Activated B cell treated with CpG ODN at 0.5 μM for 24 hours (primary cell): Measurements from ENCODE around the gene NGLY1. TPM values are rescaled to one million over a fixed set of nuclear protein-coding genes. Genes with fewer than 3 reads are reported as not detected.

Source experiments
- ATAC-seq: fragments of 200-7000 bp; cut with Tn5 transposase; one replicate; pipeline ENCODE4 v1.10.0; 2021; ENCODE audit warnings: low read depth, mild to moderate bottlenecking, moderate library complexity
- CTCF ChIA-PET: fragments of 350-600 bp; sonication (Branson Sonifier 250); formaldehyde crosslinking; loops from one replicate; lab custom pipeline; 2021; ENCODE audit warnings: antibody characterized with exemption; lab: Charles Lee
- POLR2A ChIA-PET: fragments of 350-600 bp; sonication (Branson Sonifier 250); formaldehyde crosslinking; loops from one replicate; lab custom pipeline; 2021; ENCODE audit warnings: antibody characterized with exemption; lab: Charles Lee
- DNase-seq: peaks from one replicate; pipeline ENCODE4 v3.0.0; 2022
- H3K27ac Mint-ChIP-seq: one replicate; pipeline ENCODE4 v1.8.0; 2020; ENCODE audit warnings: mixed read lengths
- H3K27me3 Mint-ChIP-seq: one replicate; pipeline ENCODE4 v1.8.0; 2021; ENCODE audit warnings: mixed read lengths
- H3K36me3 Mint-ChIP-seq: one replicate; pipeline ENCODE4 v1.8.0; 2021; ENCODE audit warnings: low read depth, mixed read lengths
- H3K4me1 Mint-ChIP-seq: one replicate; pipeline ENCODE4 v1.8.0; 2021; ENCODE audit warnings: mixed read lengths
- H3K4me3 Mint-ChIP-seq: one replicate; pipeline ENCODE4 v1.8.0; 2020; ENCODE audit warnings: mild to moderate bottlenecking, mixed read lengths
- H3K9me3 Mint-ChIP-seq: one replicate; pipeline ENCODE4 v1.8.0; 2020; ENCODE audit warnings: mixed read lengths
- CTCF ChIP-seq: fragments of 200-600 bp; IDR thresholded peaks from one replicate; pipeline ENCODE4 v1.8.0; 2022; ENCODE audit warnings: antibody characterized with exemption, mild to moderate bottlenecking
- intact Hi-C: fragments of 100-400 bp; cut with micrococcal nuclease; formaldehyde crosslinking; loops from one replicate; pipeline ENCODE4 v1.15.1; 2024
- total RNA-seq: library from RNA; stranded (reverse); gene quantifications from 2 replicates; pipeline ENCODE4 v1.2.3, GENCODE V29; 2022

NGLY1 gene
- total RNA-seq, 1 donor from 2014 or later = 127 TPM

DNA sequence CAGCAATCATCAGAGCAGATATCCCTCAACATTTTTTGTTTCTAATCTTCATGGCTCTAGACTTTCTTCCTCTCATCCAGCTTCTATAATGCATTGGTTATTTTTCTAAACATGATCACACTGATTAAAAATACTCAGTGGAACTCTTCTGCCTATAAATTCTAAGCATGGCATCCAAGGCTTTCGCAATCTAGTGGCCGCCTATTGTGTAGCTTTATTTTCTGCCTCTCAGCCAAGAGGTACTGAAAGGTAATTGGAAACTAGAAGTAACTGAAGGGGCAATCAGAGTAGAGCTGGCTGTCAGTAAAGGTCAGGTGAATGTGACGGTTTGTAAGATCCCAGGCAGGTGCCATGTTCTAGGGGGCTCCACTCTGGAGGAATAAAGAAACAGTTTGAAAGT, 40.1 kb upstream of the NGLY1 start:
- Mint-ChIP-seq H3K4me1 (no peaks in the 10 kb centered on the region), H3K36me3 (no peaks in the 10 kb centered on the region), H3K4me3 (no peak overlapping the region), H3K27me3 (peaks cover 2% of the 10 kb centered on the region), H3K9me3 (no peaks in the 10 kb centered on the region), H3K27ac (no peak overlapping the region)
- ATAC-seq (no peak), DNase-seq (no peak)
- ChIA-PET CTCF (no interaction called here), POLR2A (no interaction called here)
- intact Hi-C loops = no loop called here
- no peak for TF ChIP-seq CTCF

DNA sequence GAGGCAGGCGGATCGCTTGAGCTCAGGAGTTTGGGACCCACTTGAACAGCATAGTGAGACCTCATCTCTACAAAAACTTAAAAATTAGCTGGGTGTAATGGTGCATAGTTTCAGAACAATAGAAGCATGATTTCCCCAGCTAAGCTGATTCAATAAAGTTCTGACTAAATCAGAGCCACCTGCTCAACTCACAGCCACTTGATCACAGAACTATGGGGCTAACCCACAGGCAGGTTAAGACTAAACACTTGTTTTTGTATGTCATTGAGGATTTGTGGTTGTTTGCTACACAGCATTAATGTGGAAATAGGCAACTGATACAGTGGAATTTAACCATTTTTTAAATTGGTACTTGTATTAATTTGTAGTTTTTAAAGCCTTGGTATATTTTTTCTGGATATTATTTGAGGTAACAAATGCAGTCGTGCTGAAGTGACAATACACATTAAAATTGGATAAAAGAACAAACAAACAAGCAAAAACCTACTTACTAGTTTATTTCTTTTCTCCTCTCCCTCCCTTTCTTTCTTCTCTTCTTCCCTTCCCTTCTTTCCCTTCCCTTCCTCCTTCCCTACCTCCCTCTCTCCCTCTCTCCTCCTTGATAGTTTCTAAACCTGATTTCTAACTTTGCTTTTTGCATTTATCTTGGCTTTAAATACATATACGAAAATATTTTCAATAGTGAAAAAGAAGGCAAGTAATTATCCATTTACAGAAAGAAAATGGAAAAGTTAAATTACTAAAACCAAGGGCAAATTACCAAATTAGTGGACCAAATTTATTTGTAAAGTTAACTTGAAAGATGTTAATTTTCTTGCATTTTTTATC, 38.7 kb upstream of the NGLY1 start:
- ChIA-PET CTCF (no interaction called here), POLR2A (no interaction called here)
- Mint-ChIP-seq H3K4me1 (no peaks in the 10 kb centered on the region), H3K27ac (no peak overlapping the region), H3K9me3 (no peaks in the 10 kb centered on the region), H3K27me3 (peaks cover 2% of the 10 kb centered on the region), H3K36me3 (no peaks in the 10 kb centered on the region), H3K4me3 (no peak overlapping the region)
- intact Hi-C loops = no loop called here
- ATAC-seq (no peak), DNase-seq (no peak)
- TF ChIP-seq CTCF = no peak

DNA sequence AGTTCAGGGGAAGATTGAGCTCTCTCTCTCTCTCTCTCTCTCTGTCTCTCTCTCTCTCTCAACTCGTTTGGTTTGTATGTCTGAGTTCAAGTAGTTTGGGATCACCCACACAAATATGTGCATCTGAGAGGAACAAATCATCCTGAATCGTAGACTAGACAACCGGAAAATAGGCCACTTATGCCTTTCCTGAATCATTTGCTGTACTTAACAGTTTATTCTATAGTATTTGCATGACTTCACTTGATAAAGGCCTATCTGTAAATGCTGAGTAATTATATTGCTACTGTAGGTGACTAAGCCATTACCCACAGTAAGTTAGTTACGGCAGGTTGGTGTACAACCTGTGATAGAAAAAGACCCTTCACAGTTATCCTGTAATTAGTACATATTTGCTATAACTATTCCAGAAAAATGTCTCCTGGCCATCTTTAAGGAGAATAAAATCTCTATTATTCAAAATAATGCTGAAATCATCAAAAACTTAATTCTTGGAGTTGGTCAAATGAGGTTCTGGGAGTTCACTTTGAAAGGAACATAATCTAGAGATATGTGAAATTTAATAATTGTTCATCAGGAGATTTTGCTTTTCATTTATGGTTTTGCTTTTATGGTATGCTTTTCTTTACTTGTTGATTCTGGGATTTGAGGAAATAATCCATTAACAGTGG, 37.7 kb upstream of the NGLY1 start:
- intact Hi-C loops = no loop called here
- H3K4me1 Mint-ChIP-seq = no peaks in the 10 kb centered on the region
- POLR2A ChIA-PET = no interaction called here
- no peak overlapping the region for H3K27ac Mint-ChIP-seq
- no peak for TF ChIP-seq CTCF
- no peaks in the 10 kb centered on the region for H3K36me3 Mint-ChIP-seq
- H3K27me3 Mint-ChIP-seq = peaks cover 2% of the 10 kb centered on the region
- DNase-seq (no peak), ATAC-seq (no peak)
- H3K9me3 Mint-ChIP-seq = no peaks in the 10 kb centered on the region
- CTCF ChIA-PET = no interaction called here
- no peak overlapping the region for H3K4me3 Mint-ChIP-seq

- Mint-ChIP-seq H3K4me3 (no peak overlapping the region), H3K4me1 (no peaks in the 10 kb centered on the region), H3K9me3 (no peaks in the 10 kb centered on the region), H3K27me3 (peaks cover 2% of the 10 kb centered on the region), H3K36me3 (no peaks in the 10 kb centered on the region), H3K27ac (no peak overlapping the region)
- intact Hi-C loops = no loop called here
- POLR2A ChIA-PET = no interaction called here
- CTCF ChIA-PET = no interaction called here
- no peak for TF ChIP-seq CTCF
- DNase-seq (no peak), ATAC-seq (no peak)
Observed at GRCh38 chr3:25820366-25820765, 37.1 kb upstream of the NGLY1 start.

GRCh38 chr3:25818335-25818734, 35.1 kb upstream of the NGLY1 start:
- POLR2A ChIA-PET = no interaction called here
- Mint-ChIP-seq H3K27ac (no peak overlapping the region), H3K9me3 (no peaks in the 10 kb centered on the region), H3K4me3 (no peak overlapping the region), H3K36me3 (no peaks in the 10 kb centered on the region), H3K27me3 (peaks cover 2% of the 10 kb centered on the region), H3K4me1 (no peaks in the 10 kb centered on the region)
- intact Hi-C loops = no loop called here
- TF ChIP-seq CTCF = no peak
- DNase-seq (no peak), ATAC-seq (no peak)
- CTCF ChIA-PET = no interaction called here
